Stimulated activated CD4-positive, alpha-beta T cell treated with anti-CD3 and anti-CD28 coated beads, TNF-alpha, amount 100 ng/mL, for 1 hour (primary cell): Measurements from ENCODE around the gene INPP4A.
"Not testable (repeated sequence)": the region's sequence is repeated elsewhere in the genome, so short reads cannot be mapped to it uniquely, and the experiment has no call there.

Source experiments
- DNase-seq, 3 donors: peaks; one replicate each; pipeline ENCODE4 v3.0.0-alpha.2; 2020; ENCODE audit warnings: low read depth in 3 of 3, low spot score in 1 of 3

Gene INPP4A

GRCh38 chr2:98444436-98445176 is at the start of gene INPP4A:
Gene INPP4A (plus strand): TSS chr2:98444858. CDS start chr2:98520049, 75,191 bp downstream.
- DNase-seq, result peak; percentile 56 to 77 (median 73)

- no peak for DNase-seq
These were observed 48.7 kb upstream of the INPP4A start for GRCh38 chr2:98395977-98396376.

DNA sequence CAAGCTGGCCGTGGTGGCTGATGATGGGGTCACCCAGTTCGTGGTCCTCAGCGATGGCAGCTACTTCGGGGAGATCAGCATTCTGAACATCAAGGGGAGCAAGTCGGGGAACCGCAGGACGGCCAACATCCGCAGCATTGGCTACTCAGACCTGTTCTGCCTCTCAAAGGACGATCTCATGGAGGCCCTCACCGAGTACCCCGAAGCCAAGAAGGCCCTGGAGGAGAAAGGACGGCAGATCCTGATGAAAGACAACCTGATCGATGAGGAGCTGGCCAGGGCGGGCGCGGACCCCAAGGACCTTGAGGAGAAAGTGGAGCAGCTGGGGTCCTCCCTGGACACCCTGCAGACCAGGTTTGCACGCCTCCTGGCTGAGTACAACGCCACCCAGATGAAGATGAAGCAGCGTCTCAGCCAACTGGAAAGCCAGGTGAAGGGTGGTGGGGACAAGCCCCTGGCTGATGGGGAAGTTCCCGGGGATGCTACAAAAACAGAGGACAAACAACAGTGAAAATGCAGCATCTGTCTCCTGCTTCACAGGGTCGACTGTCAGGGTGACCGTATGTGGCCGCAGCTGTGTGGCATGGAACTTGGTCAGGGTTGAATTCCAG is 47.8 kb upstream of the INPP4A start:
- DNase-seq, result no peak

DNA sequence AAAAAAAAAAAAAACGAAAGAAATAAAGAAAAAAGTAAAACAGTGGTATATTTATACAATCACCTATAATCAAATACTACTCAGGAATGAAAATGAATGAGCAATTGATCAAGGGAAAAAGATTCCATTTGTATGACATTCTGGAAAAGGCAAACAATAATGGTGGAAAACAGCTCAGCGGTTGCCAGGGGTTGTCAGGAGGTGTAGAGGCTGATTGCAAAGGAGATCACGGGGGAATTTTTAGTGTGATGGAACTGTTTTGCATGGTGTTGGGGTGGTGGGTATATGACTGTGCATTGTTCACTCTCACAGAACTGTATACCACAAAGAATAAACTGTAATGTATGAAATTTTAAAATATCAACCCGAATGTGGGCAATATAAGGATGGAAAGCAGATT is 45.5 kb upstream of the INPP4A start:
- no peak for DNase-seq

- no peak for DNase-seq
These were observed 40.8 kb upstream of the INPP4A start for GRCh38 chr2:98403878-98404277.

- no peak for DNase-seq
These were observed 40.0 kb upstream of the INPP4A start for GRCh38 chr2:98404556-98405250.

DNA sequence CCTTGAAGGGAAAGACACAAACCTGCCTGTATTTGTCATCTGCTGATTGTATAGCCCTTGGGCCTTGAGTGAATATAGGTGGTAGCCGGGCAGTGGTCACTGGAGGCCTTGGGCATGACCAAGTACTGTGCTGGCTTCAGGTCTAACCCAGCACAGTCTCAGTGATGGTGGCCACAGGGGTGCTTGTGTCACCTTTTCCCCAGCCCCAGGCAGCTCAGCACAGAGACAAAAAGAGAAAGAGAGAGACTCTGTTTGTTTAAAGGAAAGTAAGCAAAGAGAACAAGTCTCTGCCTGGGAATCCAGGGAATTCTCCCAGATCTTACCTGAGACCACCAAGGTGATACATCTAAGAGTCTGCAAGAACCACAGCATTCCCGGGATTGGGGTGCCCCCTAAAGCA is 39.4 kb upstream of the INPP4A start:
- no peak for DNase-seq

- DNase-seq, result no peak
These were observed 36.5 kb upstream of the INPP4A start for GRCh38 chr2:98408155-98408554.

DNA sequence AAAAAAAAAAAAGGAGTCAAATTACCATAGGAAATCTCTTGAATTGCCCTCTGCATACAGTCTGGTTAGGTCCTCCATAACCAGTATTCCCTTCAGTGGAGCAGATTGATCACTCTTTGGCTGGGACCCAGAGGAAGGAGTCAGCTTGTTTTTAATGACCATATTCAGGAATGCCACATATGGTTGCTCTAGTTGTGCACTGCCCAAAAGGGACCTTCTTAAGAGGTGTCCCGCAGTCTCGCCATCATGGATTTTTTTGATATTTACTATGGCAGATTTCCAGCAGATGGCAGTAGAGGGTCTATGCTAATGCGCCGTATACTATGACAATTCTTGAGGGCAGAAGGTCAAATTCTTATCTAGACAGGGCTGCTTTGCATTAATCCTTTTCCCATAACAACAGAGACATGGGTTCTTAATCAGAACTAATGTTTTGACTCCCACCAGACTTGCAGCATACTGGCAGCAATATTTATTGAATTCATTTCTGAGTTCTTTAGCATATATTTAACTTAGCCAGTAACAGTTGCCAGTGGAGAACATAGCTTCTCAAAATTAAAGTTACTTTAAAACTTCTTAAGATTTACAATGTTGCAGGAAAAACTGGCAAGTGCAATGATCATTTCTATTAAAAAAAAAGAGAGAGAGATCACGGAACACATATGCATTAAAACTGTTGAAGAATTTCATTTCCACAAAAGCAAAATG is 31.8 kb upstream of the INPP4A start:
- peak; percentile 3 to 24 (median 12) for DNase-seq

- DNase-seq, result not testable (repeated sequence)
These were observed 30.4 kb upstream of the INPP4A start for GRCh38 chr2:98414246-98414645.

DNA sequence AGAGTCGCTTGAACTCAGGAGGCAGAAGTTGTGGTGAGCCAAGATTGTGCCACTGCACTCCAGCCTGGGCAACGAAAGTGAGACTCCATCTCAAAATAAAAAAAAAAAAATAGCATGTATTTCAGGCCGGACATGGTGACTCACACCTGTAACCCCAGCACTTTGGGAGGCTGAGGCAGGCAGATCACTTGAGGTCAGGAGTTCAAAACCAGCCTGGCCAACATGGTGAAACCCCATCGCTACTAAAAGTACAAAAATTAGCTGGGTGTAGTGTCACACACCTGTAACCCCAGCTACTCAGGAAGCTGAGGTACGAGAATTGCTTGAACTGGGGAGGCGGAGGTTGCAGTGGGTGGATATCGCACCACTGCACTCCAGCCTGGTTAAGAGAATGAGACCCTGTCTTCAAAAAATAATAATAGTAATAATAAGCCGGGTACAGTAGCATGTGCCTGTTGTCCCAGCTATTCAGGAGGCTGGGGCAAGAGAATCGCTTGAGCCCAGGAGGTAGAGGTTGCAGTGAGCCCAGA is 28.9 kb upstream of the INPP4A start:
- DNase-seq, result not testable (repeated sequence)

GRCh38 chr2:98416383-98417159 is 28.1 kb upstream of the INPP4A start:
- DNase-seq, result no peak

- no peak for DNase-seq
These were observed 25.1 kb upstream of the INPP4A start for GRCh38 chr2:98419544-98419943.

DNA sequence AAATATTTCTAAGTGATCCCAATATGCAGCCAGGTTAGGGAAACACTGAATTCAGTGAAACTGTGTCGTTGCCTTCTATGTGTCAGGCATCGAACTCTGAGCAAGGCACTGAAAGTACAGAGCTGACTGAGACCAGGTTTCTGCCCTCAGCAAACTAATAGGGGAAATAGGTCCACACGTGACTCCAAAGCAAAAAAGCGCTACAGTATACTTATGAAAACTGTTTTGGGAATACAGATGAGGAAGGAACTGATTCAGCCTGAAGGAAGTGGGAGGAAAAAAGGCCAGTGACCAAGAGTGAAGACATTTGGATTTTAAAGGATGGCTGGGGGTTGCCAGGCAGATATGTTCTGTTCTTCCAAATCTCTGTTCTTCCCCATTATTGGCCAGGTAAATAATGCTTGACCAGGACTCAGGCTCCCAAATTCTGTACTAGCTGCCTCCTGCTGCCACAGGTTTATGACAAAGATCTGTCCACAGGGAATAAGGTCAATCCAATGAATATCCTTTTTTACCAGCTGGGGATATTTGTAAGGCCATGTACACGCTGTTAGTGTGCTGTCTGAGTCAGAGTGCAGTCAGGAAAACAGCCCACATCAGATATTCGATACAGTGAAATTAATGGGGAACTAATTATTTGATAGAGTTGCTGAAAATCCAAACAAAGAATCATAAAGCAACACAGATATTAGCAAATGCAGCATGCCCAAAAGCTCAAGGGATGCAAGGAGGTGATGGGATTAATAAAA is 24.5 kb upstream of the INPP4A start:
- no peak for DNase-seq

- DNase-seq, result no peak
These were observed 22.2 kb upstream of the INPP4A start for GRCh38 chr2:98422449-98422848.

DNA sequence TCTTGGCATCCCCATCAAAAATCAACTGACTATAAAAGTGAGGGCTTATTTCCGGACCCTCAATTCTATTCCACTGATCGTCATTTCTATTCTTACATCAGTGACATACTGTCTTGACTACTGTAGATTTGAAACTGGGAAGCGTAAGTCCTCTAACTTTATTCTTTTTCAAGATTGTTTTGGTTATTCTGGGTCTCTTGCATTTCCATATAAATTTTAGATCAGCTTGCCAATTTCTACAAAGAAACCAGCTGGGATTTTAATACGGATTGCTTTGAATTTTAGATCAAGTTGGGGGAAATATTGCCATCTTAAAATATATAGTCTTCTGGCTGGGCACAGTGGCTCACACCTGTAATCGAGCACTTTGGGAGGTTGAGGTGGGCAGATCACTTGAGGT is 17.9 kb upstream of the INPP4A start:
- DNase-seq, result no peak

- no peak for DNase-seq
These were observed 12.5 kb upstream of the INPP4A start for GRCh38 chr2:98432145-98432544.

DNA sequence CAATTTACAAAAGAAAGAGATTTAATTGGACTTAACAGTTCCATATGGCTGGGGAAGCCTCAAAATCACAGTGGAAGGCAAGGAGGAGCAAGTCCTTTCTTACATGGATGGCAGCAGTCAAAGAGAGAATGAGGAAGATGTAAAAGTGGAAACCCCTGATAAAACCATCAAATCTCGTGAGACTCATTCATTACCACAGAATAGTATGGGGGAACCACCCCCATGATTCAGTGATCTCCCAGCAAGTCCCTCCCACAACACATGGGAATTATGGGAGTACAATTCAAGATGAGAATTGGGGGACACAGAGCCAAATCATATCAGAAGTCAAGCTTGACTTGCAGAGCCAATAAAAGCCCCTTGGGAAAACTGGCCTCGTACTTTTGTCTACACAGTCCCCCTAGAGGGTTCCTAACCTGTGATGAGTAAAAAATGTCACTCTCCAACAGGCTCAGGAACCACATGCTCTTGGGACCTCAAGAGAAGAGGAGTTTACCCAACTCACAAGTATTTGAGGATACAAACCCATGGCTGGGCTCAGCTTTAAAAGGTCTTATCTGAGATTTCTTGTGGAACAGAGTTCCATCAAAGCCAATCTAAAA is 11.2 kb upstream of the INPP4A start:
- no peak for DNase-seq

DNA sequence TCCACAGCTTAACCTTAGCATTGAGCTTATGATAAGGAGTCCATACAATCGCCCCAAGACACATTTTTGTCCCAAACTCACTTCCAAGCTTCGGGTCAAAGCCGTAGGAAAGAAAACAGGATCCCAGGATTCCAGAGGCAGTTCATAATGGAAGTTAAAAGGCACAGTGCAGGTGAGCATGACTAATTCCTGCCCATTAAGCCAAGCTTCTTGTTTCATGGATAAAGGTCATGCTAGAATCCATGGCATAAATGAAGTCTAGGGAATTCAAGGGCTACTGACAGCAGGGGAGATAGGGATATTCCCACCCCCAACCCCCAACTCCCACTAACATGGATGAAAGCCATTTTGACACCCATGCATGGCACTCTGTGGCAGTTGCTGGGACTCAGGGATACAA is 10.2 kb upstream of the INPP4A start:
- no peak for DNase-seq
